HG03108 (cell line): Measurements from ENCODE around the gene SOS2.
A peak's percentile ranks its signal among the peaks of the same experiment; 100 is the strongest.

Experiments used
- ATAC-seq: cut with Tn5 transposase; IDR thresholded peaks from one replicate; pipeline ENCODE4 v1.9.1; 2021; ENCODE audit warnings: moderate library complexity; ENCODE audit not compliant: unreplicated experiment

SOS2 gene

GRCh38 chr14:50116966-50117365 is 114.4 kb downstream of the SOS2 start:
- ATAC-seq: no peak

GRCh38 chr14:50116181-50116956 is 115.0 kb downstream of the SOS2 start, which contains the start of gene VCPKMT:
Gene VCPKMT (minus strand): TSS chr14:50116572. CDS start chr14:50116552, 20 bp downstream.
- ATAC-seq: peak; percentile 97

DNA sequence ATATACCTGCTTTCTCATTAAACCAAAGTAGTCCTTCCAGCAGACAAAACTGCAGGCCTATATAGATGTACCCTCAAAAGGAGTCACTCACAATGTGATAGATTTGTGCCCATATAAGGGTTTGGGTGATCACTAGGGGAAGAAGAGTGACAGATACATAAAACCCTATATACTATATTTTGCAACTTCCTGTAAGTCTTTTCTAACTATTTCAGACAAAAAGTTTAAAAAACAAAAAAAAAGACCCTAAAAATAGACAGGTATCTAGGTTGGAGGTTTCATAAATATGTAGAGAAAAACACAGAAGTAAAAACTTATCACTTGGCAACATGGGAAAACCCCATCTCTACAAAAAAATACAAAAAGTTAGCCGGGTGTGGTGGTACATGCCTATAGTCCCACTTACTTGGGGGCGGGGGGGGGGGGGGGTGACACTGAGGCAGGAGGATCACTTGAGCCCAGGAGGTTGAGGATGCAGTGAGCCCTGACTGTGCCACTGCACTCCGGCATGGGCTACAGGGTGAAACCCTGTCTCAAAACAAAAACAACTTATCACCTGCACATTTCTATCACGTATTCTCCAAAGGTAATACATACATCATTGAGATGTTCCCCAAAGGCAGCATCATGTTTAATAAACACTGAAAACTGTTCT is 117.9 kb downstream of the SOS2 start:
- no peak for ATAC-seq

GRCh38 chr14:50110323-50111037 is 120.9 kb downstream of the SOS2 start:
- no peak for ATAC-seq

DNA sequence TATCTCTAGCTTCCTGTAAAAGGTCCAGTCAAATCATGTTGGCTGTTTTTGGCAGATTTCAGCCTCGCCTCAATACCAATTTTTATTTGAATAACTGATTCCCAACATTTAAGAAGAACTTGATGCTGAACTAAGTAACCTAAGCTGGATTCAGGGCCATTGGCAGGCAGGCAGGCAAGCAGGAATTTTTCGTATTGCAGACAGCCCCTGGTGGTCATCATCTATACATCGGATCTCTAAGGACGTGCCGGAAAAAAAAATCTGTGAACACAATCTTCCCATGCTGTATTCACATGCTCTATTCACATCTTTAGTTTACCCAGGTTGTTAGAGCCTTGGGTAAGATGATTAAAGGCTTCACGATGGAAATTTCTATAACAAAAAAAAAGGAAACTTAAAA is 122.0 kb downstream of the SOS2 start:
- no peak for ATAC-seq

- ATAC-seq: no peak
Measured at GRCh38 chr14:50107850-50108249, 123.5 kb downstream of the SOS2 start.

- no peak for ATAC-seq
Measured at GRCh38 chr14:50106178-50106577, 125.2 kb downstream of the SOS2 start.

GRCh38 chr14:50103558-50103957 is 127.8 kb downstream of the SOS2 start:
- no peak for ATAC-seq

DNA sequence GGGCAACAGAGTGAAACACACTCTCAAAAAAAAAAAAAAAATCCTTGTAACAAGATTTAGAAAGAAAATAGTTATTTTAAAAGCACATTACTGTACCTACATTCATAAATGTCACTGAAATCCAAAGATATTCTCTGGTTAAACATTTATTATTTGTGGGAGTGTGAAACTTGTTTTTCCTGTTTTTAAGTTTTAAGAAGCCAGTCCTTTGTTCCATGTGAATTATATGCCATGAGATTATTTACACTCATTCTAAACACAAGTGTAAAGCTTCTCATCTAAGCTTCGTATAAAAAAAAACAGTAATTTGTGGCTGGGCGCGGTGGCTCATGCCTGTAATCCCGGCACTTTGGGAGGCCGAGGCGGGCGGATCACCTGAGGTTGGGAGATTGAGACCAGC is 130.0 kb downstream of the SOS2 start:
- no peak for ATAC-seq

GRCh38 chr14:50100805-50101204 is 130.6 kb downstream of the SOS2 start:
- no peak for ATAC-seq

GRCh38 chr14:50099335-50099734 is 132.0 kb downstream of the SOS2 start:
- ATAC-seq: no peak

DNA sequence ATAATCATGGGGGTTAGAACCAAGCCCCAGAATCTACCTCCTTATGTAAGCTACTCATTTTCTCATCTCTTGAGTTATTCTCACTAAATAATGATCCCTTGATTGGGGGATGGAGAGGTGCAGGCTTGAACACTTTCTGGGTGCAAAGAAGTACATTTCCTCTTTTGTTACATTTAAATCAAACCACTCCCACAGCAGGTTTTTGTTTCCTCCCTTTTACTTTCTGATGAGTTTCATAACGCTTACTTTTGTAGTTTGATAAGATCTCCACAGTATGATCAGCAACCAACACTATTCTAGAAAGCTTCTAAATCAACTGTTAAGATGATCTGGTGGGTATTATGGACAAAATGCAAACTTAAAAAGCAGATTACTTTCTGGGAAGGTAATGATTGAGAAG is 135.5 kb downstream of the SOS2 start:
- ATAC-seq: no peak

GRCh38 chr14:50094056-50094755 is 137.2 kb downstream of the SOS2 start:
- no peak for ATAC-seq

DNA sequence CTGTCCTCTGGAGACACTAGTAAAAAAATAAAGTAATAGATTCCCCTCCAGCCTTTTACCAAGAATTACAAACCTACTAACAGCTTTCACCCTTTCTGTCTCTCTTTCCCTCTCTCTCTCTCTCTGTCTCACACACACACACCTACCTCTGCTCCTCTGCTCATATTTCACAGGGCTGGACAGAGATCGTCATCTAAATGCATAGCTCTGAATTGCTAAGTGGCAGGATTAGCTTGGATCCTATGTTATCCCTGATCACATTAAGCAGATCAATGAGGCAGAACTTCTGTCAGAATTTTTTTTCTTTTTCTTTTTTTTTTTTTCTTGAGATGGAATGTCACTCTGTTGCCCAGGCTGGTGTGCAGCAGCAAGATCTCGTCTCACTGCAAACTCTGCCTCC is 137.9 kb downstream of the SOS2 start:
- ATAC-seq: no peak

- no peak for ATAC-seq
Measured at GRCh38 chr14:50092006-50092555, 139.3 kb downstream of the SOS2 start.

DNA sequence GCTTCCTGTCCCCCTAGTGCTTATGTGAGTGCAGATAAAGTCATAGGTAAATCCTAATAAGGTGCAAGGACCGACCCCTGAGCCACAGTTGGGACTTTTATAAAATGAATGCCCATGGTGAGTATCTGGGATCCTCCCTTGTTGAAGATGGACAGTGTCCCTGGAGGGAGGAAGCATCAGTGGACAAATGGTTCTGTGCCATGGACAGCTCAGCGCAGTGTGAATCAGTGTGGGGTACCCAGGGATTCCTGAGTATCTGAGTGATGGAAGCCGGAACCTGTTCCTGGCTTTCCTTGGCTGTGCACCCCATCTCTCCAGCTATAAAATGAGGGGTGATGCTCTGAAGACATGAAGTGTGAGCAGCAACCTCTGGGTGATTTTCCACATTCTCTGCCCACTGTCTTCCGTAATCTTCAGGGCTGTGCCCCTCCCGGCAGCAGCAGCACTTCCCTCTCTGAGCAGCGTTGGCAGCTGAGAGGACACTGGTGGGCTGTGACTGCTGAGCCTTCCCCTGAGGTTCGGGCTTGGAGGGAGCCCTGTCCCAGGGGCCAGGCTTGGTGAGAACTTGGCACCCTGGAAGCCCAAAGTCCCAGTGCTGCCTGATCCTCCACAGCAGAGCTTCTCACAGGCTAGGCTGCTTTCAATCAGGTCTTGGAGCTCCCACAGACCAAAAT is 140.0 kb downstream of the SOS2 start:
- no peak for ATAC-seq

- no peak for ATAC-seq
Measured at GRCh38 chr14:50089208-50089607, 142.2 kb downstream of the SOS2 start.

DNA sequence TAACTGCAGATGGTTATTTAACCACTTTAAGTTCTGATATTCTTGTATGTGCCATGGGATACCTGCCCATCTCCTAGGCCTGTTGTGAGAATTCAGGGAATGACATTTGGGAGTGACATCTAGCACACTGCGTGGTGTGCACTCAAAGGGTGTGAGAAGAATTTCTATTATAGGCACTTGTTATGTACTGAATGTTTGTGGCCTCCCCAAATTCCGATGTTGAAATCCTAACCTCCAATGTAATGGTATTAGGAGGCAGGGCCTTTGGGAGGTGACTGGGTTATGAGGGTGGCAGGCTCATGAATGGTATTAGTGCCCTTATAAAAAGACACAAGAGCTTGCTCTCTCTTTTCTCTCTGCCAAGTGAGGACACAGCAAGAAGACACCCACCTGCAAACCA is 142.6 kb downstream of the SOS2 start:
- ATAC-seq: no peak

- no peak for ATAC-seq
Measured at GRCh38 chr14:50088117-50088515, 143.3 kb downstream of the SOS2 start.

- ATAC-seq: no peak
Measured at GRCh38 chr14:50087341-50088116, 143.8 kb downstream of the SOS2 start.
